Endothelial cell of umbilical vein (primary cell): ENCODE results near the gene VGLL1. TPM values are rescaled to one million over a fixed set of nuclear protein-coding genes. Genes with fewer than 3 reads are reported as not detected.

Experiments
- BruUV-seq: library from RNA; stranded (reverse); fragments of 400-500 nt; replicated peaks from 2 replicates; lab custom pipeline; 2021; lab: Mats Ljungman, UMichigan
- CTCF ChIA-PET: fragments of 300-600, 350-600 bp; sonication (Branson Sonifier 250); formaldehyde crosslinking; loops from one replicate; lab custom pipeline; 2021; ENCODE audit warnings: antibody characterized with exemption, inconsistent platforms; lab: Charles Lee
- POLR2A ChIA-PET: fragments of 300-600, 350-600 bp; sonication (Branson Sonifier 250); formaldehyde crosslinking; loops from one replicate; lab custom pipeline; 2021; ENCODE audit warnings: antibody characterized with exemption, inconsistent platforms; lab: Charles Lee
- DNase-seq: peaks from one replicate; pipeline ENCODE4 v3.0.0-alpha.2; 2011; ENCODE audit warnings: low read depth, low spot score
- FAIRE-seq: peaks from 2 replicates; lab custom pipeline; 2011; peaks lifted over from hg19 to GRCh38; lab: Jason Lieb, UNC
- H2AFZ ChIP-seq: 2 replicates; pipeline ENCODE4 v1.6.0; 2012; ENCODE audit warnings: low read depth, low read length, control low read depth, inconsistent platforms
- H3K27ac ChIP-seq: 2 replicates; pipeline ENCODE4 v1.5.1; 2011; ENCODE audit warnings: low read depth, mild to moderate bottlenecking, control low read depth, low read length, moderate library complexity; ENCODE audit not compliant: insufficient read depth
- H3K27me3 ChIP-seq, 2 experiments: 2 replicates each; pipeline versions ENCODE4 v1.6.0 to v1.6.1; 2011; ENCODE audit warnings: low read length in 2 of 2, mixed read lengths in 1 of 2; ENCODE audit not compliant: control insufficient read depth in 2 of 2, insufficient read depth in 2 of 2
- H3K36me3 ChIP-seq, 2 experiments: 2 replicates in 1 of 2; 3 replicates in 1 of 2; pipeline ENCODE4 v1.5.1; 2011; ENCODE audit warnings: low read length in 2 of 2, mild to moderate bottlenecking in 1 of 2, moderate library complexity in 1 of 2; ENCODE audit not compliant: control insufficient read depth in 2 of 2, insufficient read depth in 2 of 2; ENCODE audit errors: extremely low read depth in 1 of 2
- H3K4me1 ChIP-seq: 3 replicates; pipeline ENCODE4 v1.5.1; 2011; ENCODE audit warnings: mild to moderate bottlenecking, low read length; ENCODE audit not compliant: control insufficient read depth, insufficient read depth; ENCODE audit errors: extremely low read depth
- H3K4me2 ChIP-seq: 2 replicates; pipeline ENCODE4 v1.6.1; 2011; ENCODE audit warnings: low read length, control low read depth, mixed read lengths; ENCODE audit not compliant: insufficient read depth
- H3K4me3 ChIP-seq, 3 experiments: fragments of 200-600 bp in 1 of 3; sonication (generic), shearing (Covaris generic) in 1 of 3; replicated peaks in 1 of 3; 2 replicates each; pipeline ENCODE4 v1.5.1; 2011 to 2016; ENCODE audit warnings: control low read depth in 3 of 3, low read length in 3 of 3, mild to moderate bottlenecking in 2 of 3, inconsistent platforms in 1 of 3, low read depth in 1 of 3, moderate library complexity in 1 of 3; ENCODE audit not compliant: insufficient read depth in 1 of 3
- H3K79me2 ChIP-seq: 2 replicates; pipeline ENCODE4 v1.6.0; 2012; ENCODE audit warnings: low read length, inconsistent platforms; ENCODE audit not compliant: control insufficient read depth, insufficient read depth
- H3K9ac ChIP-seq: replicated peaks from 2 replicates; pipeline ENCODE3; 2011; ENCODE audit warnings: low read length, control low read depth; ENCODE audit not compliant: insufficient read depth; ENCODE audit errors: extremely low read depth
- H3K9me1 ChIP-seq: replicated peaks from 3 replicates; pipeline ENCODE4 v1.6.0; 2011; ENCODE audit warnings: mild to moderate bottlenecking, low read length; ENCODE audit not compliant: control insufficient read depth, insufficient read depth; ENCODE audit errors: extremely low read depth
- H3K9me3 ChIP-seq: replicated peaks from 2 replicates; pipeline ENCODE4 v1.5.1; 2012; ENCODE audit warnings: low read length, inconsistent platforms; ENCODE audit not compliant: control insufficient read depth, insufficient read depth
- H4K20me1 ChIP-seq: replicated peaks from 2 replicates; pipeline ENCODE3; 2011; ENCODE audit warnings: mild to moderate bottlenecking, low read length; ENCODE audit not compliant: control insufficient read depth, insufficient read depth; ENCODE audit errors: extremely low read depth
- CTCF ChIP-seq, 2 donors: IDR thresholded peaks; 1 replicate in 1 of 2; 2 replicates in 1 of 2; pipeline ENCODE4 v1.5.1; 2011; ENCODE audit warnings: low read length in 2 of 2, mild to moderate bottlenecking in 2 of 2, moderate library complexity in 2 of 2, control low read depth in 1 of 2, inconsistent platforms in 1 of 2, low read depth in 1 of 2; ENCODE audit not compliant: insufficient read depth in 1 of 2; ENCODE audit errors: extremely low read depth in 1 of 2
- EZH2 ChIP-seq: IDR thresholded peaks from 2 replicates; pipeline ENCODE4 v1.6.1; 2012; ENCODE audit warnings: borderline replicate concordance, low read depth, mild to moderate bottlenecking, moderate library complexity, low read length, inconsistent platforms; ENCODE audit not compliant: severe bottlenecking
- FOS ChIP-seq: IDR thresholded peaks from 2 replicates; pipeline ENCODE4 v1.6.1; 2011; ENCODE audit warnings: mild to moderate bottlenecking, low read length, moderate library complexity, borderline replicate concordance; ENCODE audit not compliant: insufficient read depth
- GATA2 ChIP-seq: IDR thresholded peaks from 2 replicates; pipeline ENCODE4 v1.7.0; 2011; ENCODE audit warnings: low read depth, mild to moderate bottlenecking, moderate library complexity, mixed read lengths, low read length; ENCODE audit not compliant: insufficient read length, insufficient read depth
- JUN ChIP-seq: IDR thresholded peaks from 2 replicates; pipeline ENCODE4 v1.6.1; 2011; ENCODE audit warnings: borderline replicate concordance, low read depth; ENCODE audit not compliant: insufficient read length, insufficient read depth
- MAX ChIP-seq: IDR thresholded peaks from 2 replicates; pipeline ENCODE4 v1.6.1; 2011; ENCODE audit not compliant: insufficient read depth, insufficient read length
- MYC ChIP-seq: IDR thresholded peaks from one replicate; pipeline ENCODE4 v1.6.1; 2011; ENCODE audit warnings: mild to moderate bottlenecking, low read depth, low read length
- POLR2A ChIP-seq: IDR thresholded peaks from 2 replicates; pipeline ENCODE4 v1.6.1; 2012; ENCODE audit warnings: low read depth, mild to moderate bottlenecking, control low read depth, low read length
- POLR2AphosphoS5 ChIP-seq: IDR thresholded peaks from 2 replicates; pipeline ENCODE4 v1.6.1; 2012; ENCODE audit warnings: low read depth, mild to moderate bottlenecking, control low read depth, low read length, moderate library complexity; ENCODE audit not compliant: insufficient read depth
- dilution Hi-C: fragments of 300-500 bp; cut with MboI; formaldehyde crosslinking; loops from one replicate; pipeline ENCODE4 v1.15.0; 2019; ENCODE audit warnings: low sequenced_read_pairs; ENCODE audit not compliant: extremely low pct_ligation_motif_present
- intact Hi-C: fragments of 100-400 bp; cut with micrococcal nuclease; formaldehyde crosslinking; loops from one replicate; pipeline ENCODE4 v1.10.0; 2022
- polyA plus RNA-seq, 4 experiments: library from polyadenylated mRNA; depleted of rRNA in 3 of 4; stranded (reverse) in 3 of 4; unstranded in 1 of 4; fragments of >200 nt; gene quantifications; 2 replicates each; pipeline versions ENCODE4 v1.2.1 to v1.2.3, GENCODE V29; 2011 to 2012; ENCODE audit warnings: missing spikeins in 1 of 4
- total RNA-seq: library from RNA; stranded (reverse); gene quantifications from 2 replicates; pipeline ENCODE4 v1.2.3, GENCODE V29; 2021

Gene VGLL1
- total and polyA plus RNA-seq, 2 donors (not counting 3 experiments of a cell fraction or from before 2014, with no cell fraction given): not detected

DNA sequence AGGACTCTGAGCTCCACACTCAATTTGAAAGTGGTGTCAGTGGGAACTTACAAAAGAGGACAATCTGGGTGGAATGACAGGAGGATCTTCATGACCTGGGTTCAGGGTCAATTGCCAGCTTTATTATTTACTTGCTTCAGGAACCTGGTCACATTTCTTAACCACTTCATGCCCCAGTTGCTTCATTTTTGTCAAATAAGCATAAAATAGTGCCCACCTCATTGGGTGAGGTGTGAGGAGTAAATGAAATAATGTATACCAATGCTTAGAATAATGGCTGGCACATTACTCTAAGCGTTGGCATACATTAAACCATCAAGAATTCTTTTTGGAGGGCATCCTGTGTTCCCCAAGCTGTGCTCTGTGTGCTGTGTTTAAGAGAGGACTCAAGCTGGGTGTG, 19.4 kb downstream of the VGLL1 start:
- Histone ChIP-seq H3K27ac (no peak overlapping the region), H4K20me1 (no peaks in the 10 kb centered on the region), H3K9me3 (no peaks in the 10 kb centered on the region), H2AFZ (no peak overlapping the region), H3K9ac (no peak overlapping the region), H3K79me2 (no peaks in the 10 kb centered on the region), H3K4me1 (no peaks in the 10 kb centered on the region), H3K27me3 (no peaks in the 10 kb centered on the region), H3K36me3 (no peaks in the 10 kb centered on the region), H3K4me3 (no peak overlapping the region), H3K9me1 (no peaks in the 10 kb centered on the region), H3K4me2 (no peak overlapping the region)
- dilution Hi-C loops: no loop called here
- CTCF ChIA-PET: no interaction called here
- BruUV-seq: no TSS peak
- POLR2A ChIA-PET: no interaction called here
- TF ChIP-seq JUN (no peak), CTCF (IDR thresholded peaks at IDR 0.05; ENCODE audit: extremely low read depth in 1 of 2, insufficient read depth in 1 of 2, low read depth in 1 of 2, low read length in 2 of 2) (no peak), EZH2 (no peak), POLR2AphosphoS5 (no peak), POLR2A (no peak), FOS (no peak), MAX (no peak), MYC (no peak), GATA2 (no peak)
- DNase-seq (no peak), FAIRE-seq (no peak)
- intact Hi-C loops: no loop called here
